DND-41 (cell line): ENCODE data around the gene BPIFB6.

Experiments used
- CTCF ChIP-seq: IDR thresholded peaks from 2 replicates; pipeline ENCODE4 v1.5.1; 2012; ENCODE audit warnings: borderline replicate concordance, low read length, moderate library complexity, mild to moderate bottlenecking; ENCODE audit not compliant: poor library complexity, severe bottlenecking; ENCODE audit errors: extremely low read depth
- EZH2 ChIP-seq: IDR thresholded peaks from 3 replicates; pipeline ENCODE4 v1.6.1; 2012; ENCODE audit warnings: borderline replicate concordance, low read depth, mild to moderate bottlenecking, moderate library complexity, low read length, inconsistent platforms; ENCODE audit not compliant: severe bottlenecking

GRCh38 chr20:33061658-33062028 lies 30.2 kb downstream of the BPIFB6 start:
- TF ChIP-seq EZH2: no peak
- TF ChIP-seq CTCF: no peak
